DMS114 treated with DMSO at 0.1 percent for 48 hours (cell line): ENCODE results near the gene DNAH5.
"Not testable (repeated sequence)": the region's sequence is repeated elsewhere in the genome, so short reads cannot be mapped to it uniquely, and the experiment has no call there.

Experiments used
- DNase-seq: peaks from one replicate; lab custom pipeline; 2025; ENCODE audit not compliant: unreplicated experiment; lab: John Stamatoyannopoulos, UW

The DNAH5 gene

GRCh38 chr5:13859270-13860065, 85.0 kb downstream of the DNAH5 start:
- DNase-seq = no peak

- DNase-seq = no peak
Observed at GRCh38 chr5:13843175-13843846, 101.2 kb downstream of the DNAH5 start.

- DNase-seq = no peak
Observed at GRCh38 chr5:13833440-13833839, 111.0 kb downstream of the DNAH5 start.

- DNase-seq = no peak
Observed at GRCh38 chr5:13831351-13831750, 113.1 kb downstream of the DNAH5 start.

- no peak for DNase-seq
Observed at GRCh38 chr5:13830536-13830935, 114.0 kb downstream of the DNAH5 start.

GRCh38 chr5:13821366-13821765, 123.1 kb downstream of the DNAH5 start:
- no peak for DNase-seq

- DNase-seq = no peak
Observed at GRCh38 chr5:13816126-13816525, 128.4 kb downstream of the DNAH5 start.

GRCh38 chr5:13814301-13814700, 130.2 kb downstream of the DNAH5 start:
- DNase-seq = no peak

GRCh38 chr5:13809921-13810320, 134.6 kb downstream of the DNAH5 start:
- no peak for DNase-seq

GRCh38 chr5:13804336-13804735, 140.2 kb downstream of the DNAH5 start:
- DNase-seq = no peak

- DNase-seq = not testable (repeated sequence)
Observed at GRCh38 chr5:13798569-13798968, 145.9 kb downstream of the DNAH5 start.

- no peak for DNase-seq
Observed at GRCh38 chr5:13785781-13786415, 158.6 kb downstream of the DNAH5 start.

GRCh38 chr5:13783726-13784125, 160.8 kb downstream of the DNAH5 start:
- DNase-seq = no peak

- no peak for DNase-seq
Observed at GRCh38 chr5:13780081-13780480, 164.4 kb downstream of the DNAH5 start.

GRCh38 chr5:13773649-13774048, 170.8 kb downstream of the DNAH5 start:
- DNase-seq = no peak

GRCh38 chr5:13771011-13771571, 173.4 kb downstream of the DNAH5 start:
- DNase-seq = no peak

GRCh38 chr5:13766236-13766635, 178.3 kb downstream of the DNAH5 start:
- DNase-seq = no peak

- DNase-seq = no peak
Observed at GRCh38 chr5:13763719-13764118, 180.8 kb downstream of the DNAH5 start.

GRCh38 chr5:13749766-13750165, 194.7 kb downstream of the DNAH5 start:
- DNase-seq = no peak

- DNase-seq = no peak
Observed at GRCh38 chr5:13746026-13746425, 198.5 kb downstream of the DNAH5 start.

GRCh38 chr5:13745508-13745907, 199.0 kb downstream of the DNAH5 start:
- DNase-seq = no peak

GRCh38 chr5:13740471-13740870, 204.0 kb downstream of the DNAH5 start:
- DNase-seq = no peak
